ENCODE measurements around the gene EHMT2.

The EHMT2 gene

GRCh38 chr6:31834367-31835250, 62.9 kb downstream of the EHMT2 start (continued):
- TF ChIP-seq ZNF174 (tag by site-specific recombination; IDR thresholded peaks at IDR 0.05) (no peak), ZSCAN16 (tag by site-specific recombination; IDR thresholded peaks at IDR 0.05) (no peak), ZBTB17 (tag by site-specific recombination; IDR thresholded peaks at IDR 0.05) (peak; percentile 84), GLIS1 (tag by site-specific recombination; IDR thresholded peaks at IDR 0.05) (no peak; the same call in 1 of the 2 replicates), ZBTB44 (tag by site-specific recombination; IDR thresholded peaks at IDR 0.05) (peak; percentile 64; the same call in 1 of the 2 replicates), ZNF48 (tag by site-specific recombination; IDR thresholded peaks at IDR 0.05) (no peak), ZNF292 (tag by site-specific recombination; IDR thresholded peaks at IDR 0.05; ENCODE audit: borderline replicate concordance, low read depth) (no peak), ZNF660 (tag by site-specific recombination; IDR thresholded peaks at IDR 0.05) (peak; percentile 77), KLF7 (tag by site-specific recombination; IDR thresholded peaks at IDR 0.05; ENCODE audit: borderline replicate concordance) (no peak), ZNF560 (tag by site-specific recombination; IDR thresholded peaks at IDR 0.05; ENCODE audit: borderline replicate concordance) (no peak), PRDM2 (tag by site-specific recombination; IDR thresholded peaks at IDR 0.05; ENCODE audit: borderline replicate concordance) (peak; percentile 71; the same call in 1 of the 2 replicates), ZNF521 (tag by site-specific recombination; IDR thresholded peaks at IDR 0.05) (no peak), MYNN (tag by site-specific recombination; IDR thresholded peaks at IDR 0.05; ENCODE audit: borderline replicate concordance) (no peak), ZNF596 (tag by site-specific recombination; IDR thresholded peaks at IDR 0.05) (no peak), ZNF529 (tag by site-specific recombination; IDR thresholded peaks at IDR 0.05; ENCODE audit: insufficient replicate concordance) (no peak), ZNF580 (tag by site-specific recombination; IDR thresholded peaks at IDR 0.05) (peak; percentile 93), ZNF654 (tag by site-specific recombination; IDR thresholded peaks at IDR 0.05; ENCODE audit: low read depth) (peak; percentile 8), ZNF513 (tag by site-specific recombination; IDR thresholded peaks at IDR 0.05) (0 out of 2 replicates have a peak, but pooled peaks have one; percentile 13)
- TF ChIP-seq, protein P1, sequence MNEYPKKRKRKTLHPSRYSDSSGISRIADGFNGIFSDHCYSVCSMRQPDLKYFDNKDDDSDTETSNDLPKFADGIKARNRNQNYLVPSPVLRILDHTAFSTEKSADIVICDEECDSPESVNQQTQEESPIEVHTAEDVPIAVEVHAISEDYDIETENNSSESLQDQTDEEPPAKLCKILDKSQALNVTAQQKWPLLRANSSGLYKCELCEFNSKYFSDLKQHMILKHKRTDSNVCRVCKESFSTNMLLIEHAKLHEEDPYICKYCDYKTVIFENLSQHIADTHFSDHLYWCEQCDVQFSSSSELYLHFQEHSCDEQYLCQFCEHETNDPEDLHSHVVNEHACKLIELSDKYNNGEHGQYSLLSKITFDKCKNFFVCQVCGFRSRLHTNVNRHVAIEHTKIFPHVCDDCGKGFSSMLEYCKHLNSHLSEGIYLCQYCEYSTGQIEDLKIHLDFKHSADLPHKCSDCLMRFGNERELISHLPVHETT (tag by site-specific recombination; IDR thresholded peaks at IDR 0.05): peak; percentile 81
- TF ChIP-seq, protein P2, sequence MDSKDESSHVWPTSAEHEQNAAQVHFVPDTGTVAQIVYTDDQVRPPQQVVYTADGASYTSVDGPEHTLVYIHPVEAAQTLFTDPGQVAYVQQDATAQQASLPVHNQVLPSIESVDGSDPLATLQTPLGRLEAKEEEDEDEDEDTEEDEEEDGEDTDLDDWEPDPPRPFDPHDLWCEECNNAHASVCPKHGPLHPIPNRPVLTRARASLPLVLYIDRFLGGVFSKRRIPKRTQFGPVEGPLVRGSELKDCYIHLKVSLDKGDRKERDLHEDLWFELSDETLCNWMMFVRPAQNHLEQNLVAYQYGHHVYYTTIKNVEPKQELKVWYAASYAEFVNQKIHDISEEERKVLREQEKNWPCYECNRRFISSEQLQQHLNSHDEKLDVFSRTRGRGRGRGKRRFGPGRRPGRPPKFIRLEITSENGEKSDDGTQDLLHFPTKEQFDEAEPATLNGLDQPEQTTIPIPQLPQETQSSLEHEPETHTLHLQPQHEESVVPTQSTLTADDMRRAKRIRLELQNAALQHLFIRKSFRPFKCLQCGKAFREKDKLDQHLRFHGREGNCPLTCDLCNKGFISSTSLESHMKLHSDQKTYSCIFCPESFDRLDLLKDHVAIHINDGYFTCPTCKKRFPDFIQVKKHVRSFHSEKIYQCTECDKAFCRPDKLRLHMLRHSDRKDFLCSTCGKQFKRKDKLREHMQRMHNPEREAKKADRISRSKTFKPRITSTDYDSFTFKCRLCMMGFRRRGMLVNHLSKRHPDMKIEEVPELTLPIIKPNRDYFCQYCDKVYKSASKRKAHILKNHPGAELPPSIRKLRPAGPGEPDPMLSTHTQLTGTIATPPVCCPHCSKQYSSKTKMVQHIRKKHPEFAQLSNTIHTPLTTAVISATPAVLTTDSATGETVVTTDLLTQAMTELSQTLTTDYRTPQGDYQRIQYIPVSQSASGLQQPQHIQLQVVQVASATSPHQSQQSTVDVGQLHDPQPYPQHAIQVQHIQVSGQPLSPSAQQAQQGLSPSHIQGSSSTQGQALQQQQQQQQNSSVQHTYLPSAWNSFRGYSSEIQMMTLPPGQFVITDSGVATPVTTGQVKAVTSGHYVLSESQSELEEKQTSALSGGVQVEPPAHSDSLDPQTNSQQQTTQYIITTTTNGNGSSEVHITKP (tag by site-specific recombination; IDR thresholded peaks at IDR 0.05): peak; percentile 82
- TF ChIP-seq, protein P3, sequence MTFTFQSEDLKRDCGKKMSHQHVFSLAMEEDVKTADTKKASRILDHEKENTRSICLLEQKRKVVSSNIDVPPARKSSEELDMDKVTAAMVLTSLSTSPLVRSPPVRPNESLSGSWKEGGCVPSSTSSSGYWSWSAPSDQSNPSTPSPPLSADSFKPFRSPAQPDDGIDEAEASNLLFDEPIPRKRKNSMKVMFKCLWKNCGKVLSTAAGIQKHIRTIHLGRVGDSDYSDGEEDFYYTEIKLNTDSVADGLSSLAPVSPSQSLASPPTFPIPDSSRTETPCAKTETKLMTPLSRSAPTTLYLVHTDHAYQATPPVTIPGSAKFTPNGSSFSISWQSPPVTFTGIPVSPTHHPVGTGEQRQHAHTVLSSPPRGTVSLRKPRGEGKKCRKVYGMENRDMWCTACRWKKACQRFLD (tag by site-specific recombination; IDR thresholded peaks at IDR 0.05): peak; percentile 97
